Astrocyte (in vitro differentiated cells and primary cell): ENCODE measurements around the gene PTPRM.

Source experiments
- CTCF ChIP-seq: IDR thresholded peaks from 2 replicates; pipeline ENCODE4 v1.5.1; 2011; ENCODE audit warnings: low read depth, mild to moderate bottlenecking, inconsistent platforms, low read length, moderate library complexity; ENCODE audit not compliant: insufficient read depth
- EZH2 ChIP-seq: IDR thresholded peaks from 2 replicates; pipeline ENCODE4 v1.6.1; 2012; ENCODE audit warnings: mild to moderate bottlenecking, low read length, inconsistent platforms; ENCODE audit not compliant: insufficient read depth

- no peak for TF ChIP-seq CTCF
- TF ChIP-seq EZH2: no peak
Measured at GRCh38 chr18:8001711-8002301, 434.7 kb downstream of the PTPRM start.
